Measurements from ENCODE around the gene NCKAP5. TPM values are rescaled to one million over a fixed set of nuclear protein-coding genes. Genes with fewer than 3 reads are reported as not detected.
A peak's percentile ranks its signal among the peaks of the same experiment; 100 is the strongest.

The NCKAP5 gene
- total RNA-seq, 1 donor from 2014 or later, result 7.4 TPM

- H3K27me3 Mint-ChIP-seq (ENCODE audit: unreplicated experiment), result no peaks in the 10 kb centered on the region
Observed at GRCh38 chr2:133489641-133490410, 78.4 kb downstream of the NCKAP5 start.

GRCh38 chr2:133489146-133489545 lies 79.1 kb downstream of the NCKAP5 start:
- Mint-ChIP-seq H3K4me3 (ENCODE audit: unreplicated experiment) (no peak overlapping the region), H3K36me3 (ENCODE audit: low read depth, unreplicated experiment) (no peaks in the 10 kb centered on the region), H3K27me3 (ENCODE audit: unreplicated experiment) (no peaks in the 10 kb centered on the region), H3K9me3 (ENCODE audit: unreplicated experiment) (no peaks in the 10 kb centered on the region), H3K4me1 (ENCODE audit: unreplicated experiment) (peaks cover 13% of the 10 kb centered on the region), H3K27ac (ENCODE audit: unreplicated experiment) (no peak overlapping the region)
- no peak for DNase-seq (ENCODE audit: low spot score)
- no peak for TF ChIP-seq CTCF (IDR thresholded peaks at IDR 0.05; ENCODE audit: unreplicated experiment)

More at GRCh38 chr2:133489641-133490410, 78.4 kb downstream of the NCKAP5 start:
- H3K4me1 Mint-ChIP-seq (ENCODE audit: unreplicated experiment), result peaks cover 13% of the 10 kb centered on the region
- H3K36me3 Mint-ChIP-seq (ENCODE audit: low read depth, unreplicated experiment), result no peaks in the 10 kb centered on the region
- H3K4me3 Mint-ChIP-seq (ENCODE audit: unreplicated experiment), result no peak overlapping the region
- H3K9me3 Mint-ChIP-seq (ENCODE audit: unreplicated experiment), result no peaks in the 10 kb centered on the region
- no peak for DNase-seq (ENCODE audit: low spot score)
- no peak for TF ChIP-seq CTCF (IDR thresholded peaks at IDR 0.05; ENCODE audit: unreplicated experiment)
- H3K27ac Mint-ChIP-seq (ENCODE audit: unreplicated experiment), result no peak overlapping the region

GRCh38 chr2:133486771-133487191 lies 81.5 kb downstream of the NCKAP5 start:
- peaks cover 13% of the 10 kb centered on the region for H3K4me1 Mint-ChIP-seq (ENCODE audit: unreplicated experiment)
- H3K27me3 Mint-ChIP-seq (ENCODE audit: unreplicated experiment), result no peaks in the 10 kb centered on the region
- peak overlapping the region; percentile 45 for H3K27ac Mint-ChIP-seq (ENCODE audit: unreplicated experiment)
- no peak overlapping the region for H3K4me3 Mint-ChIP-seq (ENCODE audit: unreplicated experiment)
- DNase-seq (ENCODE audit: low spot score), result no peak
- no peaks in the 10 kb centered on the region for H3K36me3 Mint-ChIP-seq (ENCODE audit: low read depth, unreplicated experiment)
- TF ChIP-seq CTCF (IDR thresholded peaks at IDR 0.05; ENCODE audit: unreplicated experiment), result no peak
- H3K9me3 Mint-ChIP-seq (ENCODE audit: unreplicated experiment), result no peaks in the 10 kb centered on the region

- no peak overlapping the region for H3K27ac Mint-ChIP-seq (ENCODE audit: unreplicated experiment)
- no peak for TF ChIP-seq CTCF (IDR thresholded peaks at IDR 0.05; ENCODE audit: unreplicated experiment)
- H3K4me1 Mint-ChIP-seq (ENCODE audit: unreplicated experiment), result peaks cover 10% of the 10 kb centered on the region
- peaks cover 2% of the 10 kb centered on the region for H3K27me3 Mint-ChIP-seq (ENCODE audit: unreplicated experiment)
- no peak for DNase-seq (ENCODE audit: low spot score)
- H3K9me3 Mint-ChIP-seq (ENCODE audit: unreplicated experiment), result no peaks in the 10 kb centered on the region
- H3K36me3 Mint-ChIP-seq (ENCODE audit: low read depth, unreplicated experiment), result no peaks in the 10 kb centered on the region
- H3K4me3 Mint-ChIP-seq (ENCODE audit: unreplicated experiment), result no peak overlapping the region
Observed at GRCh38 chr2:133485868-133486267, 82.4 kb downstream of the NCKAP5 start.

GRCh38 chr2:133484784-133485183 lies 83.5 kb downstream of the NCKAP5 start:
- H3K36me3 Mint-ChIP-seq (ENCODE audit: low read depth, unreplicated experiment), result no peaks in the 10 kb centered on the region
- no peak for TF ChIP-seq CTCF (IDR thresholded peaks at IDR 0.05; ENCODE audit: unreplicated experiment)
- H3K4me3 Mint-ChIP-seq (ENCODE audit: unreplicated experiment), result no peak overlapping the region
- H3K9me3 Mint-ChIP-seq (ENCODE audit: unreplicated experiment), result no peaks in the 10 kb centered on the region
- peaks cover 2% of the 10 kb centered on the region for H3K27me3 Mint-ChIP-seq (ENCODE audit: unreplicated experiment)
- no peak overlapping the region for H3K27ac Mint-ChIP-seq (ENCODE audit: unreplicated experiment)
- H3K4me1 Mint-ChIP-seq (ENCODE audit: unreplicated experiment), result peaks cover 10% of the 10 kb centered on the region
- DNase-seq (ENCODE audit: low spot score), result no peak
